Measurements from ENCODE around the gene NSMCE1. TPM values are rescaled to one million over a fixed set of nuclear protein-coding genes. Genes with fewer than 3 reads are reported as not detected.

Gene NSMCE1
- total and polyA plus RNA-seq, 2 of the 8 experiments (the other 6 are each of a cell fraction or from before 2014, with no cell fraction given), result 8.1 to 16.6 TPM

DNA sequence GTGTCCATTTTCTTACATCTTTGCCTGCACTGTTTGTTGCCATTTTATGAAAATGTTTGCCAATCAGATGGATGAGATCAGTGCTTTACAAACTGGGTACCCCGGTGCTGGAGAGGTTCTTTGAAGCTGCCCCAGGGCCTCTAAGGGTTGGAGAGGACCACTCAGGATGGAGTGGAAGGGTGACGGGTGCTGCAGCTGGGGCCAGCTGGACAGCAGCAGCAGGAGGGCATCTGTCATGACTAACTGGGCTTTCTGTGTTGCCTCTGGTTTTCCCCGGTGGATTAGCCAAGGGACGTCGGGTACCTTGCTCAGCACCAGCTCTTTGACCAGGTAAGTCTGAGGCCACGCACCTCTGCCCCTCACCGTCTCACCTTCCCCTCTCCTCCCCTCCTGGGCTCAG, 52.9 kb downstream of the NSMCE1 start (continued):
- TF ChIP-seq, protein P1, sequence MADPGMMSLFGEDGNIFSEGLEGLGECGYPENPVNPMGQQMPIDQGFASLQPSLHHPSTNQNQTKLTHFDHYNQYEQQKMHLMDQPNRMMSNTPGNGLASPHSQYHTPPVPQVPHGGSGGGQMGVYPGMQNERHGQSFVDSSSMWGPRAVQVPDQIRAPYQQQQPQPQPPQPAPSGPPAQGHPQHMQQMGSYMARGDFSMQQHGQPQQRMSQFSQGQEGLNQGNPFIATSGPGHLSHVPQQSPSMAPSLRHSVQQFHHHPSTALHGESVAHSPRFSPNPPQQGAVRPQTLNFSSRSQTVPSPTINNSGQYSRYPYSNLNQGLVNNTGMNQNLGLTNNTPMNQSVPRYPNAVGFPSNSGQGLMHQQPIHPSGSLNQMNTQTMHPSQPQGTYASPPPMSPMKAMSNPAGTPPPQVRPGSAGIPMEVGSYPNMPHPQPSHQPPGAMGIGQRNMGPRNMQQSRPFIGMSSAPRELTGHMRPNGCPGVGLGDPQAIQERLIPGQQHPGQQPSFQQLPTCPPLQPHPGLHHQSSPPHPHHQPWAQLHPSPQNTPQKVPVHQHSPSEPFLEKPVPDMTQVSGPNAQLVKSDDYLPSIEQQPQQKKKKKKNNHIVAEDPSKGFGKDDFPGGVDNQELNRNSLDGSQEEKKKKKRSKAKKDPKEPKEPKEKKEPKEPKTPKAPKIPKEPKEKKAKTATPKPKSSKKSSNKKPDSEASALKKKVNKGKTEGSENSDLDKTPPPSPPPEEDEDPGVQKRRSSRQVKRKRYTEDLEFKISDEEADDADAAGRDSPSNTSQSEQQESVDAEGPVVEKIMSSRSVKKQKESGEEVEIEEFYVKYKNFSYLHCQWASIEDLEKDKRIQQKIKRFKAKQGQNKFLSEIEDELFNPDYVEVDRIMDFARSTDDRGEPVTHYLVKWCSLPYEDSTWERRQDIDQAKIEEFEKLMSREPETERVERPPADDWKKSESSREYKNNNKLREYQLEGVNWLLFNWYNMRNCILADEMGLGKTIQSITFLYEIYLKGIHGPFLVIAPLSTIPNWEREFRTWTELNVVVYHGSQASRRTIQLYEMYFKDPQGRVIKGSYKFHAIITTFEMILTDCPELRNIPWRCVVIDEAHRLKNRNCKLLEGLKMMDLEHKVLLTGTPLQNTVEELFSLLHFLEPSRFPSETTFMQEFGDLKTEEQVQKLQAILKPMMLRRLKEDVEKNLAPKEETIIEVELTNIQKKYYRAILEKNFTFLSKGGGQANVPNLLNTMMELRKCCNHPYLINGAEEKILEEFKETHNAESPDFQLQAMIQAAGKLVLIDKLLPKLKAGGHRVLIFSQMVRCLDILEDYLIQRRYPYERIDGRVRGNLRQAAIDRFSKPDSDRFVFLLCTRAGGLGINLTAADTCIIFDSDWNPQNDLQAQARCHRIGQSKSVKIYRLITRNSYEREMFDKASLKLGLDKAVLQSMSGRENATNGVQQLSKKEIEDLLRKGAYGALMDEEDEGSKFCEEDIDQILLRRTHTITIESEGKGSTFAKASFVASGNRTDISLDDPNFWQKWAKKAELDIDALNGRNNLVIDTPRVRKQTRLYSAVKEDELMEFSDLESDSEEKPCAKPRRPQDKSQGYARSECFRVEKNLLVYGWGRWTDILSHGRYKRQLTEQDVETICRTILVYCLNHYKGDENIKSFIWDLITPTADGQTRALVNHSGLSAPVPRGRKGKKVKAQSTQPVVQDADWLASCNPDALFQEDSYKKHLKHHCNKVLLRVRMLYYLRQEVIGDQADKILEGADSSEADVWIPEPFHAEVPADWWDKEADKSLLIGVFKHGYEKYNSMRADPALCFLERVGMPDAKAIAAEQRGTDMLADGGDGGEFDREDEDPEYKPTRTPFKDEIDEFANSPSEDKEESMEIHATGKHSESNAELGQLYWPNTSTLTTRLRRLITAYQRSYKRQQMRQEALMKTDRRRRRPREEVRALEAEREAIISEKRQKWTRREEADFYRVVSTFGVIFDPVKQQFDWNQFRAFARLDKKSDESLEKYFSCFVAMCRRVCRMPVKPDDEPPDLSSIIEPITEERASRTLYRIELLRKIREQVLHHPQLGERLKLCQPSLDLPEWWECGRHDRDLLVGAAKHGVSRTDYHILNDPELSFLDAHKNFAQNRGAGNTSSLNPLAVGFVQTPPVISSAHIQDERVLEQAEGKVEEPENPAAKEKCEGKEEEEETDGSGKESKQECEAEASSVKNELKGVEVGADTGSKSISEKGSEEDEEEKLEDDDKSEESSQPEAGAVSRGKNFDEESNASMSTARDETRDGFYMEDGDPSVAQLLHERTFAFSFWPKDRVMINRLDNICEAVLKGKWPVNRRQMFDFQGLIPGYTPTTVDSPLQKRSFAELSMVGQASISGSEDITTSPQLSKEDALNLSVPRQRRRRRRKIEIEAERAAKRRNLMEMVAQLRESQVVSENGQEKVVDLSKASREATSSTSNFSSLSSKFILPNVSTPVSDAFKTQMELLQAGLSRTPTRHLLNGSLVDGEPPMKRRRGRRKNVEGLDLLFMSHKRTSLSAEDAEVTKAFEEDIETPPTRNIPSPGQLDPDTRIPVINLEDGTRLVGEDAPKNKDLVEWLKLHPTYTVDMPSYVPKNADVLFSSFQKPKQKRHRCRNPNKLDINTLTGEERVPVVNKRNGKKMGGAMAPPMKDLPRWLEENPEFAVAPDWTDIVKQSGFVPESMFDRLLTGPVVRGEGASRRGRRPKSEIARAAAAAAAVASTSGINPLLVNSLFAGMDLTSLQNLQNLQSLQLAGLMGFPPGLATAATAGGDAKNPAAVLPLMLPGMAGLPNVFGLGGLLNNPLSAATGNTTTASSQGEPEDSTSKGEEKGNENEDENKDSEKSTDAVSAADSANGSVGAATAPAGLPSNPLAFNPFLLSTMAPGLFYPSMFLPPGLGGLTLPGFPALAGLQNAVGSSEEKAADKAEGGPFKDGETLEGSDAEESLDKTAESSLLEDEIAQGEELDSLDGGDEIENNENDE (IDR thresholded peaks at IDR 0.05; ENCODE audit: insufficient replicate concordance, low read length), result no peak
- no peak for TF ChIP-seq TBP (IDR thresholded peaks at IDR 0.05; ENCODE audit: low read depth, low read length)
- no peak for TF ChIP-seq TCF12 (IDR thresholded peaks at IDR 0.05; ENCODE audit: low read depth, low read length)
- no peak for TF ChIP-seq SAP30 (IDR thresholded peaks at IDR 0.05; ENCODE audit: insufficient read depth, insufficient replicate concordance, low read length)
- TF ChIP-seq, protein P2, sequence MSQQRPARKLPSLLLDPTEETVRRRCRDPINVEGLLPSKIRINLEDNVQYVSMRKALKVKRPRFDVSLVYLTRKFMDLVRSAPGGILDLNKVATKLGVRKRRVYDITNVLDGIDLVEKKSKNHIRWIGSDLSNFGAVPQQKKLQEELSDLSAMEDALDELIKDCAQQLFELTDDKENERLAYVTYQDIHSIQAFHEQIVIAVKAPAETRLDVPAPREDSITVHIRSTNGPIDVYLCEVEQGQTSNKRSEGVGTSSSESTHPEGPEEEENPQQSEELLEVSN (IDR thresholded peaks at IDR 0.05), result no peak
- no peak for TF ChIP-seq CHD2 (IDR thresholded peaks at IDR 0.05; ENCODE audit: low read length)
- TF ChIP-seq BACH1 (IDR thresholded peaks at IDR 0.05; ENCODE audit: low read length), result no peak
- TF ChIP-seq SP1 (IDR thresholded peaks at IDR 0.05; ENCODE audit: low read depth, low read length), result no peak
- no peak for TF ChIP-seq POU5F1 (IDR thresholded peaks at IDR 0.05; ENCODE audit: low read depth, low read length)
- TF ChIP-seq ASH2L (IDR thresholded peaks at IDR 0.05; ENCODE audit: low read length), result no peak

All from H1 (cell line).